Fibroblast of the aortic adventitia (primary cell): Measurements from ENCODE around the gene COL18A1. TPM values are rescaled to one million over a fixed set of nuclear protein-coding genes. Genes with fewer than 3 reads are reported as not detected.

ENCODE experiments used
- DNase-seq: peaks from one replicate; pipeline ENCODE4 v3.0.0-alpha.2; 2010; ENCODE audit warnings: low read depth
- H3K4me3 ChIP-seq: 2 replicates; pipeline ENCODE4 v1.5.1; 2011; ENCODE audit warnings: low read depth, mild to moderate bottlenecking, control low read depth, low read length, moderate library complexity
- CTCF ChIP-seq: IDR thresholded peaks from 2 replicates; pipeline ENCODE4 v1.5.1; 2011; ENCODE audit warnings: mild to moderate bottlenecking, low read length, control low read depth, inconsistent platforms; ENCODE audit not compliant: insufficient read depth
- total RNA-seq: library from RNA; depleted of rRNA; stranded (reverse); fragments of >200 nt; gene quantifications from 2 replicates; pipeline ENCODE4 v1.2.3, GENCODE V29; 2012; ENCODE audit warnings: low replicate concordance

The COL18A1 gene
- total RNA-seq, 1 donor: 57.9 TPM

- H3K4me3 ChIP-seq: no peak overlapping the region
- no peak for DNase-seq
- TF ChIP-seq CTCF: no peak
Observed at GRCh38 chr21:45491623-45492022, 86.7 kb downstream of the COL18A1 start.

GRCh38 chr21:45492765-45493164, 87.8 kb downstream of the COL18A1 start:
- no peak overlapping the region for H3K4me3 ChIP-seq
- TF ChIP-seq CTCF: no peak
- DNase-seq: no peak

- no peak for TF ChIP-seq CTCF
- H3K4me3 ChIP-seq: no peak overlapping the region
- DNase-seq: no peak
Observed at GRCh38 chr21:45493401-45494001, 88.5 kb downstream of the COL18A1 start.

- no peak for TF ChIP-seq CTCF
- H3K4me3 ChIP-seq: no peak overlapping the region
- DNase-seq: no peak
Observed at GRCh38 chr21:45494135-45494850, 89.3 kb downstream of the COL18A1 start.

GRCh38 chr21:45494851-45495680, 90.1 kb downstream of the COL18A1 start:
- DNase-seq: no peak
- no peak overlapping the region for H3K4me3 ChIP-seq
- TF ChIP-seq CTCF: no peak

- no peak overlapping the region for H3K4me3 ChIP-seq
- TF ChIP-seq CTCF: no peak
- DNase-seq: no peak
Observed at GRCh38 chr21:45496151-45496967, 91.4 kb downstream of the COL18A1 start.
